Measurements from ENCODE around the gene PRELID1.
"Not testable (repeated sequence)": the region's sequence is repeated elsewhere in the genome, so short reads cannot be mapped to it uniquely, and the experiment has no call there.

PRELID1 gene

GRCh38 chr5:177303121-177303924 is at the start of gene PRELID1, which contains the start of gene RAB24:
TSS of gene PRELID1 (plus strand) at chr5:177303799. CDS start at chr5:177303986, 187 bp downstream.
TSS of gene RAB24 (minus strand) at chr5:177303719. CDS start at chr5:177303288, 431 bp downstream.
- peak; percentile 89 for DNase-seq

GRCh38 chr5:177256296-177256695 is 47.3 kb upstream of the PRELID1 start:
- no peak for DNase-seq

GRCh38 chr5:177258711-177259110 is 44.9 kb upstream of the PRELID1 start:
- not testable (repeated sequence) for DNase-seq

- no peak for DNase-seq
These were observed 42.6 kb upstream of the PRELID1 start for GRCh38 chr5:177260961-177261360.

GRCh38 chr5:177261510-177261909 is 42.1 kb upstream of the PRELID1 start:
- DNase-seq = no peak

- DNase-seq = no peak
These were observed 39.4 kb upstream of the PRELID1 start for GRCh38 chr5:177264178-177264577.

- DNase-seq = no peak
These were observed 38.2 kb upstream of the PRELID1 start for GRCh38 chr5:177265395-177265794.

GRCh38 chr5:177269232-177269895 is 34.2 kb upstream of the PRELID1 start:
- DNase-seq = no peak

GRCh38 chr5:177269976-177270375 is 33.6 kb upstream of the PRELID1 start:
- no peak for DNase-seq

- DNase-seq = no peak
These were observed 32.9 kb upstream of the PRELID1 start for GRCh38 chr5:177270653-177271052.

- DNase-seq = no peak
These were observed 32.5 kb upstream of the PRELID1 start for GRCh38 chr5:177271113-177271512.

GRCh38 chr5:177275883-177276282 is 27.7 kb upstream of the PRELID1 start:
- no peak for DNase-seq

- DNase-seq = no peak
These were observed 26.7 kb upstream of the PRELID1 start for GRCh38 chr5:177276886-177277285.

- DNase-seq = no peak
These were observed 15.4 kb upstream of the PRELID1 start for GRCh38 chr5:177288191-177288590.

- no peak for DNase-seq
These were observed 12.6 kb upstream of the PRELID1 start for GRCh38 chr5:177290816-177291596.

GRCh38 chr5:177291735-177292134 is 11.9 kb upstream of the PRELID1 start:
- no peak for DNase-seq

- no peak for DNase-seq
These were observed 9.6 kb upstream of the PRELID1 start for GRCh38 chr5:177293819-177294581.

- DNase-seq = no peak
These were observed 9.0 kb upstream of the PRELID1 start for GRCh38 chr5:177294632-177295031.

GRCh38 chr5:177295924-177296323 is 7.7 kb upstream of the PRELID1 start:
- DNase-seq = no peak

- DNase-seq = no peak
These were observed 7.0 kb upstream of the PRELID1 start for GRCh38 chr5:177296581-177296980.

GRCh38 chr5:177297922-177298321 is 5.7 kb upstream of the PRELID1 start:
- no peak for DNase-seq

- DNase-seq = no peak
These were observed 3.9 kb upstream of the PRELID1 start for GRCh38 chr5:177299697-177300096.

Measured in OCI-M1 (cell line).